Chondrocyte (in vitro differentiated cells): ENCODE data around the gene SCOC. TPM values are rescaled to one million over a fixed set of nuclear protein-coding genes. Genes with fewer than 3 reads are reported as not detected.
A peak's percentile ranks its signal among the peaks of the same experiment; 100 is the strongest.

Source experiments
- DNase-seq: peaks from one replicate; pipeline ENCODE4 v3.0.0; 2021; ENCODE audit warnings: mixed read lengths, low spot score
- H3K27ac Mint-ChIP-seq: one replicate; pipeline ENCODE4 v1.8.0; 2021; ENCODE audit warnings: mild to moderate bottlenecking, moderate library complexity, mixed read lengths; ENCODE audit not compliant: unreplicated experiment
- H3K27me3 Mint-ChIP-seq: 2 replicates; pipeline ENCODE4 v1.8.0; 2021; ENCODE audit warnings: low read depth, mixed read lengths
- H3K36me3 Mint-ChIP-seq: 2 replicates; pipeline ENCODE4 v1.8.0; 2021; ENCODE audit warnings: low read depth, mixed read lengths
- H3K4me1 Mint-ChIP-seq: 2 replicates; pipeline ENCODE4 v1.8.0; 2021; ENCODE audit warnings: low read depth, mild to moderate bottlenecking, mixed read lengths
- H3K4me3 Mint-ChIP-seq: one replicate; pipeline ENCODE4 v1.8.0; 2021; ENCODE audit warnings: mild to moderate bottlenecking, moderate library complexity, mixed read lengths; ENCODE audit not compliant: unreplicated experiment
- H3K9me3 Mint-ChIP-seq: 2 replicates; pipeline ENCODE4 v1.8.0; 2021; ENCODE audit warnings: low read depth, mixed read lengths
- total RNA-seq: library from RNA; stranded (reverse); gene quantifications from 3 replicates; pipeline ENCODE4 v1.2.1, GENCODE V29; 2021
- TF ChIP-seq, protein P1 (sequence below): fragments of 200-600 bp; sonication (generic); IDR thresholded peaks from 2 replicates; pipeline ENCODE4 v1.5.0; 2021; ENCODE audit warnings: antibody characterized with exemption, mild to moderate bottlenecking, moderate library complexity

SCOC gene
- total RNA-seq, 1 donor from 2014 or later: 56.0 TPM

DNA sequence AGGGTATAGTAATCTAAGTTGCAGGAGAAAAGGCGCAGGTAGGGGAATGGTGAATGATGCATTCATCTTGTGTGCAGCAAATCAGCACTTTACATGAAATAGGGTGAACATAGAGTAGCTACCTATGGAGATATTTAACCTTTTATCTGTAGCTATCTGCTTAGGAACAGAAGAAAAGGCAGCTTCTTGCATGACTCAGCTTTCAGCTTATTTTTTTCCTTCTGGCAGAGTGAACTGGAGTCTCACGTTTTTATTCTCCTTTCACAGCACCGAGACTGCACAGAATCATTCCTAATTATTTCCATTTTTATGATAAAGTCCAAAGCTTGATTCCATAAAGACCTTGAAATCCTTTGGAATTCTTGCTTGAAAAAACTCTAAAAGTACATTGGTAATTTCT is 4.8 kb upstream of the SCOC start:
- DNase-seq: no peak
- TF ChIP-seq, protein P1, sequence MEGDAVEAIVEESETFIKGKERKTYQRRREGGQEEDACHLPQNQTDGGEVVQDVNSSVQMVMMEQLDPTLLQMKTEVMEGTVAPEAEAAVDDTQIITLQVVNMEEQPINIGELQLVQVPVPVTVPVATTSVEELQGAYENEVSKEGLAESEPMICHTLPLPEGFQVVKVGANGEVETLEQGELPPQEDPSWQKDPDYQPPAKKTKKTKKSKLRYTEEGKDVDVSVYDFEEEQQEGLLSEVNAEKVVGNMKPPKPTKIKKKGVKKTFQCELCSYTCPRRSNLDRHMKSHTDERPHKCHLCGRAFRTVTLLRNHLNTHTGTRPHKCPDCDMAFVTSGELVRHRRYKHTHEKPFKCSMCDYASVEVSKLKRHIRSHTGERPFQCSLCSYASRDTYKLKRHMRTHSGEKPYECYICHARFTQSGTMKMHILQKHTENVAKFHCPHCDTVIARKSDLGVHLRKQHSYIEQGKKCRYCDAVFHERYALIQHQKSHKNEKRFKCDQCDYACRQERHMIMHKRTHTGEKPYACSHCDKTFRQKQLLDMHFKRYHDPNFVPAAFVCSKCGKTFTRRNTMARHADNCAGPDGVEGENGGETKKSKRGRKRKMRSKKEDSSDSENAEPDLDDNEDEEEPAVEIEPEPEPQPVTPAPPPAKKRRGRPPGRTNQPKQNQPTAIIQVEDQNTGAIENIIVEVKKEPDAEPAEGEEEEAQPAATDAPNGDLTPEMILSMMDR: no peak
- no peaks in the 10 kb centered on the region for H3K36me3 Mint-ChIP-seq
- H3K4me3 Mint-ChIP-seq: no peak overlapping the region
- H3K27ac Mint-ChIP-seq: no peak overlapping the region
- H3K27me3 Mint-ChIP-seq: no peaks in the 10 kb centered on the region
- H3K4me1 Mint-ChIP-seq: peaks cover 8% of the 10 kb centered on the region
- H3K9me3 Mint-ChIP-seq: no peaks in the 10 kb centered on the region

DNA sequence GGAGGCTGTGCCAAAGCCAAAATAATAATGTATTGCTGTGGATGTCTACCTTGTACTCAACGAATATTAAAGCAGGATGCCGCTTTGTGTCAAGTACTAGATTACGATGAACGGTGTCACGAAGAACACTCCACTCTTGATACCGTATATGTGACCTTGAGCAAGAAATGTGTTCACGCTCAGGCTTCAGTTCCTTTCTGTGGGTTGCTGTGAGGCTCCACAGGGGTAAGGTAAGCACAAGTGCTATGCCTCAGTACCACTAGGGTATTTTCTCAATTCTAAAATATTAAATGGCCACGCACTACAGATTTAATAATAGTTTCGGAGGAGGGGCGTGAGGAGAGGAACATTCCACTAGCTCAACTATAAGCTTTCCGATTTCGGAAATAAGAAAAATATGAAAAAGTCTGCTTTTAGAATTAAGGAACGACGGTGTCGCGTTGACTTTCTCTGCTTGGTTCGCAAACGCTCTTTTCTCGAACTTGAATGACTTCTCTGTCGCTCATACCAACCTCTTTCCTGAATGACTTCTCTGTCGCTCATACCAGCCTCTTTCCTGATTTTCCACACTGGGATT is 607 bp upstream of the SCOC start:
- Mint-ChIP-seq H3K27me3 (no peaks in the 10 kb centered on the region), H3K4me3 (no peak overlapping the region), H3K27ac (no peak overlapping the region), H3K9me3 (no peaks in the 10 kb centered on the region), H3K36me3 (no peaks in the 10 kb centered on the region), H3K4me1 (peaks cover 40% of the 10 kb centered on the region)
- TF ChIP-seq, protein P1: peak; percentile 65
- DNase-seq: no peak

DNA sequence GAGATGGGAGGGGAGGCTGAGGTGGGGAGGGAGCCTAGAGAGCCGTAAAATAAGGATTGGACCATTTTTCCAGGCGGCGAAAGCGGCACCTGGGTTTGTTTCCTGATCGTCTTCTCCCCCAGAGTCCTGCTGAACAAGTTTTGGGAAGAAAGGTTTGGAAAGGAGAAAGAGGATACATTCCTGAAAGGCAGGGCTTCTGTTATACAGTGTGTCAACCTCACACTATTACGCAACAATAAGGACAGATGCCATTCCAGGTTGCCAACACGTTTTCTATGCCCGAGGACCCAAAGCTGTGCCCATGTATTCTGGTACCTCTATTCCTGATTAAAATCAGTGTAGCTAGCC is 658 bp downstream of the SCOC start:
- TF ChIP-seq, protein P1: no peak
- H3K27me3 Mint-ChIP-seq: no peaks in the 10 kb centered on the region
- H3K36me3 Mint-ChIP-seq: no peaks in the 10 kb centered on the region
- peak overlapping the region; percentile 92 for H3K27ac Mint-ChIP-seq
- DNase-seq: no peak
- H3K9me3 Mint-ChIP-seq: no peaks in the 10 kb centered on the region
- no peak overlapping the region for H3K4me3 Mint-ChIP-seq
- H3K4me1 Mint-ChIP-seq: peaks cover 37% of the 10 kb centered on the region

DNA sequence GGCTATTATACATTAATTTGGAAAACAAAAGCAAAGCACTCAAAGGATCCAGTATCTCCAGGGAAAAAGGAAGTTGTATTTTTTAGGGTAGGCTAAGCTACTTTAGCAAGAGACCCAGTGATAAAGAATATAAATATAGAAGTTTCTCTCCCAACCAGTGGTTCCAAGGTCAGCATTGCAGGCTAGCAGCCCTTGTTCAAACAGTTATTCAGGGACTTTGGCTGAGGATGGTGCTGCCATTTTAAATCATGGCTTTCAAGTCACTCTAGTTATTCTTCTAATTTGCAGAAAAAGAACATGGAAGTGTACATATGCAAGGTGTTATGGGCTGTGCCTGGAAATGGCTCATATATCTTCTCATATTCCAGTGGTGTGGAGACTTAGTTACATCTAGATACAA is 9.3 kb downstream of the SCOC start:
- TF ChIP-seq, protein P1: no peak
- no peak overlapping the region for H3K4me3 Mint-ChIP-seq
- H3K27me3 Mint-ChIP-seq: no peaks in the 10 kb centered on the region
- H3K9me3 Mint-ChIP-seq: no peaks in the 10 kb centered on the region
- H3K36me3 Mint-ChIP-seq: peaks cover 7% of the 10 kb centered on the region
- DNase-seq: no peak
- no peak overlapping the region for H3K27ac Mint-ChIP-seq
- H3K4me1 Mint-ChIP-seq: no peaks in the 10 kb centered on the region

DNA sequence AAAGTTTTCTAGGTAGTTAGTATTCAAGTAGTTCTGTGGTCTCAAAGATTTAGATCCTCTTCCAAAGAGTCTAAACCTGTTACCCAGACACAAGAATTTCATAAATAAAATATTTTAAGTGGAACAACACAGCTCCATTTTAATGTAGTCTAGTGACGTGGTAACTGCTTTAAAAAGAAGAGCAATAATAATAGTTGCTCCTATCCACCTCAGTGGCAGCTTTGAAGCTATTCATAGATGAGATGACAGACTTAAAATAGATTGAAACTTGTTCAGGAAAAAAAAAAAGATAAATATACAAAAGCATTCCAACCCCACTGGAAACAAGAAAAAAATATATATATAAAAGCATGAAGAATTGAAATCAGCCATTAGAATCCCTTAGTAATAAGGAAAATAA is 14.6 kb downstream of the SCOC start:
- Mint-ChIP-seq H3K4me1 (no peaks in the 10 kb centered on the region), H3K4me3 (no peak overlapping the region), H3K27me3 (no peaks in the 10 kb centered on the region), H3K36me3 (no peaks in the 10 kb centered on the region), H3K27ac (no peak overlapping the region), H3K9me3 (no peaks in the 10 kb centered on the region)
- no peak for DNase-seq
- TF ChIP-seq, protein P1: no peak
